NCI-H345 treated with DMSO at 0.1 percent for 48 hours (cell line): ENCODE measurements around the gene ARMC8.

Source experiments
- DNase-seq: peaks from one replicate; lab custom pipeline; 2025; ENCODE audit not compliant: unreplicated experiment; lab: John Stamatoyannopoulos, UW

The ARMC8 gene

GRCh38 chr3:138245026-138245425, 57.9 kb downstream of the ARMC8 start:
- DNase-seq = no peak

GRCh38 chr3:138249636-138250035, 62.5 kb downstream of the ARMC8 start:
- no peak for DNase-seq

GRCh38 chr3:138253609-138254008, 66.5 kb downstream of the ARMC8 start:
- no peak for DNase-seq

- no peak for DNase-seq
Observed at GRCh38 chr3:138254216-138254615, 67.1 kb downstream of the ARMC8 start.

GRCh38 chr3:138256022-138256421, 68.9 kb downstream of the ARMC8 start:
- no peak for DNase-seq

- no peak for DNase-seq
Observed at GRCh38 chr3:138257986-138258385, 70.9 kb downstream of the ARMC8 start.

- DNase-seq = no peak
Observed at GRCh38 chr3:138259126-138259525, 72.0 kb downstream of the ARMC8 start.

- DNase-seq = no peak
Observed at GRCh38 chr3:138260611-138261010, 73.5 kb downstream of the ARMC8 start.

GRCh38 chr3:138263104-138263503, 76.0 kb downstream of the ARMC8 start:
- no peak for DNase-seq

GRCh38 chr3:138265745-138266144, 78.6 kb downstream of the ARMC8 start:
- DNase-seq = no peak

GRCh38 chr3:138267083-138267482, 80.0 kb downstream of the ARMC8 start:
- DNase-seq = no peak

- no peak for DNase-seq
Observed at GRCh38 chr3:138270245-138270644, 83.1 kb downstream of the ARMC8 start.

GRCh38 chr3:138271189-138271794, 84.2 kb downstream of the ARMC8 start:
- no peak for DNase-seq

- DNase-seq = no peak
Observed at GRCh38 chr3:138281561-138281960, 94.5 kb downstream of the ARMC8 start.

GRCh38 chr3:138282836-138283235, 95.7 kb downstream of the ARMC8 start:
- no peak for DNase-seq

- no peak for DNase-seq
Observed at GRCh38 chr3:138284079-138284478, 97.0 kb downstream of the ARMC8 start.

- DNase-seq = no peak
Observed at GRCh38 chr3:138284957-138285477, 97.9 kb downstream of the ARMC8 start.

- DNase-seq = no peak
Observed at GRCh38 chr3:138289260-138289659, 102.2 kb downstream of the ARMC8 start.

- DNase-seq = no peak
Observed at GRCh38 chr3:138289701-138290100, 102.6 kb downstream of the ARMC8 start.

- DNase-seq = no peak
Observed at GRCh38 chr3:138296639-138297038, 109.5 kb downstream of the ARMC8 start.

GRCh38 chr3:138297059-138297607, 110.0 kb downstream of the ARMC8 start:
- no peak for DNase-seq

GRCh38 chr3:138297876-138298275, 110.8 kb downstream of the ARMC8 start:
- DNase-seq = no peak

GRCh38 chr3:138300647-138301046, 113.5 kb downstream of the ARMC8 start:
- no peak for DNase-seq
